Astrocyte of the cerebellum (primary cell): ENCODE results near the gene FBXO48.

Source experiments
- DNase-seq: peaks from one replicate; pipeline ENCODE4 v3.0.0-alpha.2; 2011; ENCODE audit warnings: low read depth
- H3K4me3 ChIP-seq: 2 replicates; pipeline ENCODE4 v1.5.1; 2011; ENCODE audit warnings: mild to moderate bottlenecking, low read depth, low read length, moderate library complexity
- in situ Hi-C: cut with HindIII; loops from 2 replicates; pipeline ENCODE4 v1.10.0; 2017; ENCODE audit warnings: low sequenced_read_pairs
- TF ChIP-seq, protein P1 (sequence below): IDR thresholded peaks from 2 replicates; pipeline ENCODE4 v1.5.1; 2012; ENCODE audit warnings: low read length, low read depth, moderate library complexity, mild to moderate bottlenecking; ENCODE audit errors: missing control alignments

FBXO48 gene

GRCh38 chr2:68432696-68433658 lies 34.1 kb downstream of the FBXO48 start:
- H3K4me3 ChIP-seq = no peak overlapping the region
- TF ChIP-seq, protein P1, sequence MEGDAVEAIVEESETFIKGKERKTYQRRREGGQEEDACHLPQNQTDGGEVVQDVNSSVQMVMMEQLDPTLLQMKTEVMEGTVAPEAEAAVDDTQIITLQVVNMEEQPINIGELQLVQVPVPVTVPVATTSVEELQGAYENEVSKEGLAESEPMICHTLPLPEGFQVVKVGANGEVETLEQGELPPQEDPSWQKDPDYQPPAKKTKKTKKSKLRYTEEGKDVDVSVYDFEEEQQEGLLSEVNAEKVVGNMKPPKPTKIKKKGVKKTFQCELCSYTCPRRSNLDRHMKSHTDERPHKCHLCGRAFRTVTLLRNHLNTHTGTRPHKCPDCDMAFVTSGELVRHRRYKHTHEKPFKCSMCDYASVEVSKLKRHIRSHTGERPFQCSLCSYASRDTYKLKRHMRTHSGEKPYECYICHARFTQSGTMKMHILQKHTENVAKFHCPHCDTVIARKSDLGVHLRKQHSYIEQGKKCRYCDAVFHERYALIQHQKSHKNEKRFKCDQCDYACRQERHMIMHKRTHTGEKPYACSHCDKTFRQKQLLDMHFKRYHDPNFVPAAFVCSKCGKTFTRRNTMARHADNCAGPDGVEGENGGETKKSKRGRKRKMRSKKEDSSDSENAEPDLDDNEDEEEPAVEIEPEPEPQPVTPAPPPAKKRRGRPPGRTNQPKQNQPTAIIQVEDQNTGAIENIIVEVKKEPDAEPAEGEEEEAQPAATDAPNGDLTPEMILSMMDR = no peak
- DNase-seq = no peak
- in situ Hi-C loops = no loop called here

GRCh38 chr2:68431316-68431972 lies 35.6 kb downstream of the FBXO48 start:
- no peak for DNase-seq
- TF ChIP-seq, protein P1 = no peak
- H3K4me3 ChIP-seq = no peak overlapping the region
- in situ Hi-C loops = no loop called here

GRCh38 chr2:68429311-68429826 lies 37.7 kb downstream of the FBXO48 start:
- TF ChIP-seq, protein P1 = no peak
- no peak for DNase-seq
- in situ Hi-C loops = no loop called here
- no peak overlapping the region for H3K4me3 ChIP-seq

DNA sequence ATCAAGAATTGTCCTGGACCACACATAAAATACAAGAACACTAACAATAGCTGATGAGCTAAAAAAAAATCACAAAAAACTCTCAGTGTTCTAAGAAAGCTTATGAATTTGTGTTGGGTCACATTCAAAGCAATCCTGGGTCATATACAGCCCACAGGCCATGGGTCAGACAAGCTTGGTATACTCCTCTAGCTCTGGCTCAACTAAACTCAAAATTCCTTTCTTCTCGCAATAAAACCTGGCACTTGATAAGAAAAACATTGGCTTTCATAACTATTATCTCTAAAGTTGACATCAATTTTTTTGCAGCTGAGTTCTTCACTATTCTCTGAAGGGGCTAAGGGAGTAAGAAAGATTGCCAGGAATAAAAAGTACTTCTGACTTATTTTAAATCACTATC lies 38.3 kb downstream of the FBXO48 start:
- H3K4me3 ChIP-seq = no peak overlapping the region
- TF ChIP-seq, protein P1 = no peak
- in situ Hi-C loops = no loop called here
- DNase-seq = no peak

GRCh38 chr2:68428126-68428525 lies 39.0 kb downstream of the FBXO48 start:
- no peak overlapping the region for H3K4me3 ChIP-seq
- TF ChIP-seq, protein P1 = no peak
- no peak for DNase-seq
- in situ Hi-C loops = no loop called here

DNA sequence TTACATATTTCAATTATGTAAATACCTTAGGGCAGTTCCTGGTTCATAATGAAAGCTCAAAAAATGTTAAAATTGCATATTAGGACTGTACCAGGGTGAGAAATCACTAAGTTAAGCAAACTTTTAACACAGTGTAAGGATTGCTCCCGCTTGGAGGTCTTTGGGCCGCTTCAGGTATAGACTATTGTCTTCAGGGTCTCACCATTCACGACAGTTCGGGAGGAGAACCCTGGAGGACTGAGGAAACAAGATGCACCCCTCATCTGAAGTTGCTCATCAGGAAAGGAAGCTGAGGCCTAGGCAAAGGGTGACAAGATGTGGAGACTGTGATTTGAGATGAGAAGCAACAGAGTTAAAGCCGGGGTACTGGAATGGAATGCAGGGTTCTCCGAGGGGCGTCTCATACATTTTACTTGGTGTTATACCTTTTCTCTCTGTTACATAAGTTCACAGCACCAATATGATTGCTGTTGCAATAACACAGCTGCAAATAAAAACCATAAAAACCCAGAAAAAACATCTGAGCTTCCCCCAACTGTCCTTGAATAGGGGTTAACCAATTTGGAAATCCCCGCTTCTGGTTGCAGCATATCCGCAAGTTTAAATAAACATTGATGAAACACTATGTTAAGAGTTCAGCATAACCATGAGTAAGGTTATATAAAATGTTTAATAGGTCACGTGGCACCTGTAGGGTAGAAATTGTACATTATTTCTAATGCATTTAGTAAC lies 40.1 kb downstream of the FBXO48 start:
- DNase-seq = no peak
- no peak overlapping the region for H3K4me3 ChIP-seq
- TF ChIP-seq, protein P1 = no peak
- in situ Hi-C loops = no loop called here
